Measurements from ENCODE around the gene KDM1B.

GRCh38 chr6:18117136-18117535 is 38.1 kb upstream of the KDM1B start:
- TF ChIP-seq CTCF (conservative IDR thresholded peaks at IDR 0.05; ENCODE audit: low read length), result no peak
- no peak for TF ChIP-seq EZH2phosphoT487 (IDR thresholded peaks at IDR 0.05; ENCODE audit: borderline replicate concordance)
